Right lobe of liver (tissue), 6 donors: ENCODE results near the gene HTRA2. TPM values are rescaled to one million over a fixed set of nuclear protein-coding genes. Genes with fewer than 3 reads are reported as not detected.
A peak's percentile ranks its signal among the peaks of the same experiment; 100 is the strongest.

Source experiments
- ATAC-seq, 4 donors: fragments of 200-7000 bp; cut with Tn5 transposase; one replicate each; pipeline ENCODE4 v1.9.1; 2020; ENCODE audit warnings: mild to moderate bottlenecking in 4 of 4, moderate library complexity in 4 of 4
- DNase-seq, 3 donors: peaks; one replicate each; pipeline ENCODE4 v3.0.0-alpha.2; 2020
- H3K27ac ChIP-seq, 3 donors: fragments of 200-600 bp; one replicate each; pipeline ENCODE4 v1.8.0; 2022
- H3K27me3 ChIP-seq, 2 donors: fragments of 200-600 bp; one replicate each; pipeline ENCODE4 v1.8.0; 2022
- H3K36me3 ChIP-seq, 4 donors: fragments of 200-600 bp; sonication (generic) in 1 of 4; one replicate each; pipeline versions ENCODE4 v1.5.1 to v1.8.0; 2017 to 2022; ENCODE audit warnings: control low read depth in 1 of 4
- H3K4me1 ChIP-seq, 4 donors: fragments of 200-600 bp; sonication (generic) in 1 of 4; one replicate each; pipeline versions ENCODE4 v1.5.1 to v1.8.0; 2017 to 2022; ENCODE audit warnings: control low read depth in 1 of 4
- H3K4me3 ChIP-seq, 3 donors: fragments of 200-600 bp; one replicate each; pipeline ENCODE4 v1.8.0; 2022
- H3K9me3 ChIP-seq, 4 donors: fragments of 200-600 bp; sonication (generic) in 1 of 4; one replicate each; pipeline versions ENCODE4 v1.5.1 to v1.8.0; 2017 to 2022; ENCODE audit warnings: control low read depth in 1 of 4
- POLR2A ChIP-seq: fragments of 450-650 bp; IDR thresholded peaks from one replicate; pipeline ENCODE4 v1.6.1; 2017; ENCODE audit warnings: antibody characterized with exemption, mild to moderate bottlenecking
- WGBS: methylation state at CpG from one replicate; pipeline ENCODE4 v1.1.6; 2018; ENCODE audit warnings: low coverage, low lambda C conversion rate; ENCODE audit not compliant: insufficient coverage; ENCODE audit errors: missing lambda C conversion rate; 5-methylcytosine and 5-hydroxymethylcytosine counted together
- intact Hi-C, 2 donors: fragments of 100-400 bp; cut with DNase I; formaldehyde crosslinking; loops; one replicate each; pipeline versions ENCODE4 v1.11.2 to v1.14.1; 2022
- total RNA-seq, 6 experiments: library from RNA; depleted of rRNA in 2 of 6; stranded (reverse); fragments of >200 nt in 2 of 6; fragmentation: NEBNext Ultra II Directional in 3 of 6; extraction: Animal tissue kit (Norgen Biotek cat#: 25700) in 3 of 6; gene quantifications; one replicate each; pipeline versions ENCODE4 v1.1.0 to v1.2.4, GENCODE V29; 2016 to 2023
- TF ChIP-seq, protein P1 (sequence below), 4 donors: fragments of 200-600 bp in 3 of 4; fragments of 450-650 bp in 1 of 4; IDR thresholded peaks; one replicate each; pipeline versions ENCODE4 v1.5.1 to v1.8.0; 2016 to 2022; ENCODE audit warnings: antibody characterized with exemption in 4 of 4, mild to moderate bottlenecking in 2 of 4
- donor health status: DM: no; HTN: yes; CAD: no.
- donor health status: DM: no; HTN: no; CAD: no.
- donor health status: DM: no; HTN: no; CAD: no.
- donor health status: DM: no; HTN: yes; CAD: no.
- donor health status: DM: no; HTN: yes; CAD: no.

Gene HTRA2
- total RNA-seq, 6 experiments from 2014 or later = 12.3 to 20.3 (median 15.2) TPM

DNA sequence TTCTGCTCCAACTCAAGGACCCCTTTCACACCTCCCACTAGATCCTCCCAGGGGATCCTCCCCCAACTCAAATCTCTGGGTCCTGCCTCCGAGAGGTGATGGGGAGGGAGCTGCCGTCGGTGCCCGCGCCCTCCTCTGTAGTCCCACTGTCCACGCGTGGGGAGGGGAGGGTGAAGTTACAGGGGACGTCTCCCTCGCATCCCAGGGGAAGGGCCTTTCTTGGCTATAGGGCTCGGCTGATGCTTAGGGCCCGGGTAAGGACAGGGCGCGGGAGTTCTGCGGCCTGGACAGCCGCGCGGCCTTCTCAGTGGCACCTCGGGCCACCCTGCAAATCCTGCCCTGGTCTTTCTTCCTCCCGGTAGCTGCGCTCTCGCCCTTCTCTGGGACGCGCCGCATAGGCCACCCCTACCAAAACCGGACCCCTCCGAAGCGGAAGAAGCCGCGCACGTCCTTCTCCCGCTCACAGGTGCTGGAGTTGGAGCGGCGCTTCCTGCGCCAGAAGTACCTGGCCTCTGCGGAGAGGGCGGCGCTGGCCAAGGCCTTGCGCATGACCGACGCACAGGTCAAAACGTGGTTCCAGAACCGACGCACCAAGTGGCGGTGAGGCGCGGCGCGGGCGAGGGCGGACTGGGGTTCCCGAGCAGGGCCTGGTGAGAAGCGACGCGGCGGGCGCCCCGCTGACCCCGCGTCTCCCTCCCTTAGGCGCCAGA, 14.3 kb upstream of the HTRA2 start:
- no peak overlapping the region for H3K27ac ChIP-seq
- peaks cover 0 to 12% (median 0%) of the 10 kb centered on the region in 4 donors for H3K4me1 ChIP-seq
- no peak for DNase-seq
- H3K9me3 ChIP-seq = no peaks in the 10 kb centered on the region
- peak in 3 of 4 donors; percentile 8 to 45 (median 41) for ATAC-seq
- WGBS = 0% methylated on average over 1 of the region's 60 CpGs
- H3K27me3 ChIP-seq = peaks cover 6 to 52% of the 10 kb centered on the region in 2 donors
- H3K4me3 ChIP-seq = peak overlapping the region; percentile 10 to 36 (median 16)
- H3K36me3 ChIP-seq = no peaks in the 10 kb centered on the region
- no peak for TF ChIP-seq POLR2A
- TF ChIP-seq, protein P1, sequence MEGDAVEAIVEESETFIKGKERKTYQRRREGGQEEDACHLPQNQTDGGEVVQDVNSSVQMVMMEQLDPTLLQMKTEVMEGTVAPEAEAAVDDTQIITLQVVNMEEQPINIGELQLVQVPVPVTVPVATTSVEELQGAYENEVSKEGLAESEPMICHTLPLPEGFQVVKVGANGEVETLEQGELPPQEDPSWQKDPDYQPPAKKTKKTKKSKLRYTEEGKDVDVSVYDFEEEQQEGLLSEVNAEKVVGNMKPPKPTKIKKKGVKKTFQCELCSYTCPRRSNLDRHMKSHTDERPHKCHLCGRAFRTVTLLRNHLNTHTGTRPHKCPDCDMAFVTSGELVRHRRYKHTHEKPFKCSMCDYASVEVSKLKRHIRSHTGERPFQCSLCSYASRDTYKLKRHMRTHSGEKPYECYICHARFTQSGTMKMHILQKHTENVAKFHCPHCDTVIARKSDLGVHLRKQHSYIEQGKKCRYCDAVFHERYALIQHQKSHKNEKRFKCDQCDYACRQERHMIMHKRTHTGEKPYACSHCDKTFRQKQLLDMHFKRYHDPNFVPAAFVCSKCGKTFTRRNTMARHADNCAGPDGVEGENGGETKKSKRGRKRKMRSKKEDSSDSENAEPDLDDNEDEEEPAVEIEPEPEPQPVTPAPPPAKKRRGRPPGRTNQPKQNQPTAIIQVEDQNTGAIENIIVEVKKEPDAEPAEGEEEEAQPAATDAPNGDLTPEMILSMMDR (IDR thresholded peaks at IDR 0.05) = no peak
- intact Hi-C loops = no loop called here

DNA sequence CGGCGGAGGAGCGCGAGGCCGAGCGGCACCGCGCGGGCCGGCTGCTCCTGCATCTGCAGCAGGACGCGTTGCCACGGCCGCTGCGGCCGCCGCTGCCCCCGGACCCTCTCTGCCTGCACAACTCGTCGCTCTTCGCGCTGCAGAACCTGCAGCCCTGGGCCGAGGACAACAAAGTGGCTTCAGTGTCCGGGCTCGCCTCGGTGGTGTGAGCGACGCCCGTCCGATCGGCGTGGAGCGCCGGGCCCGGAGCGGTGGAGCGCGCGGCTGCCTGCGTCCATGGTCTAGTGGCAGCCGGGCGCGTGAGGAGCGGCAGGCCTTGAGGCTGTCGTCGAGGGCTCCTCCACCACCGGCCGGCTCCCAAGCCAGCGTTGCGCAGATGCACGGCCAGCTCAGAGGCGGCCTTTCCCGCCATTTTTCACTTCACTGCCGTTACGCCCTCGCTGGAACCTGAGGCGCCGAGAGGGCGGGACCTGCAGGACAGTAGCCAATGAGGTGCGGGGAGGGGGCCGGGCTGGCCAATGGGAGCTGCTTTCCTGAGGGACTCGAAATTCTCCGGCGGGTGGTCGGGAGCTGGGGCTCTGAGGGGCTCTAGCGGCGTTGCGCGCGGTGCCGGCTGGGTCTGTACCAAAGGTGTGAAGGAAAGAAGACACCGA, 13.6 kb upstream of the HTRA2 start:
- intact Hi-C loops = no loop called here
- TF ChIP-seq POLR2A = no peak
- TF ChIP-seq, protein P1 (IDR thresholded peaks at IDR 0.05) = no peak

DNA sequence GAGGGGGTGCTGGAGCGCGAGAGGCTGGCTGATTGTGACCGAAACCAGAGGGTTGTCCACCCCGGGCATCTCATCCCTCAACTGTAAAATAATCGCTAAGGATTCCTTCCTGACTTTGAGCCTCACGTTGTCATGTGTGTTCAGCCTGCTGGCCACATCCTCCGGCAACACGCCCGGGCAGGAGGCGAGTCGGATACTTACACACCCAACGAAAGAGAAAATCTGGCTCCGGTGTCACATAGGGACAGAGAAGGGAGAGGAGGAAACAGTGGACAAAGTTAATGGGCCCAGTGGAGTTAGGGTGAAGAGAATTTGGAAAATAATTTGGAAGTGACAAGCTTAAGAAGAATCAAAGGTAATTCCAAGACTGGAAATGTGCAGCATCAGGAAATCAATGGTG, 13.1 kb upstream of the HTRA2 start:
- H3K36me3 ChIP-seq = no peaks in the 10 kb centered on the region
- H3K27ac ChIP-seq = no peak overlapping the region
- TF ChIP-seq POLR2A = no peak
- TF ChIP-seq, protein P1 (IDR thresholded peaks at IDR 0.05) = no peak
- no peaks in the 10 kb centered on the region for H3K9me3 ChIP-seq
- intact Hi-C loops = no loop called here
- H3K4me3 ChIP-seq = no peak overlapping the region
- H3K27me3 ChIP-seq = peaks cover 6 to 52% of the 10 kb centered on the region in 2 donors
- no peak for DNase-seq
- 53% methylated on average over 8 of the region's 13 CpGs for WGBS
- peaks cover 0 to 12% (median 0%) of the 10 kb centered on the region in 4 donors for H3K4me1 ChIP-seq
- ATAC-seq = no peak

More for the DNA sequence above, 13.6 kb upstream of the HTRA2 start:
- H3K27ac ChIP-seq = no peak overlapping the region
- WGBS = 38% methylated on average over 3 of the region's 72 CpGs
- H3K27me3 ChIP-seq = peaks cover 6 to 52% of the 10 kb centered on the region in 2 donors
- peak overlapping the region; percentile 10 to 36 (median 16) for H3K4me3 ChIP-seq
- H3K36me3 ChIP-seq = no peaks in the 10 kb centered on the region
- H3K4me1 ChIP-seq = peaks cover 0 to 12% (median 0%) of the 10 kb centered on the region in 4 donors
- H3K9me3 ChIP-seq = no peaks in the 10 kb centered on the region
- DNase-seq (peak in 1 of 3 donors; percentile 61), ATAC-seq (peak; percentile 66 to 83 (median 76))

DNA sequence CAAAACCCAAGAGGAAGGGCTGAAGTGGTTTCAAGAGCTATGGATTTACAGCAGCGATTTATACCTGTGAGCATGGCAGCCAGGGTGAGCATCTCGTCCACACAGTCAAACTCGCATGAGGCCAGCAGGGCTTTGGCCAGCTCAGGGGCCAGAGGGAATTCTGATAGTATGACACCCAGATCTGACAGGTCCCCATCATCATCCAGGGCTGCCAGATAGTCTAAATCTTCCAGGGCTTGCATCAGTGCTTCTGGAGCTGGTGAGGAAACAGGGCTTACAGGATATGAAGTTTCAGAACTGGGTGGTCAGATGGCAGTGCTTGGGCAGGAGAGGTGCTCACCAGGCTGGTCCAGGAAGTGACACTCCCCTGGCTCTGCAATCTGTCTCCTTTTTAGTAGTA, 7.2 kb upstream of the HTRA2 start:
- ATAC-seq (no peak), DNase-seq (no peak)
- peaks cover 0 to 3% of the 10 kb centered on the region in 2 donors for H3K27me3 ChIP-seq
- H3K4me3 ChIP-seq = no peak overlapping the region
- no peaks in the 10 kb centered on the region for H3K9me3 ChIP-seq
- peaks cover 0 to 16% (median 7%) of the 10 kb centered on the region in 4 donors for H3K36me3 ChIP-seq
- H3K27ac ChIP-seq = no peak overlapping the region
- WGBS = no CpG with 5 or more reads among the region's 3 CpGs
- no peak for TF ChIP-seq POLR2A
- TF ChIP-seq, protein P1 (IDR thresholded peaks at IDR 0.05) = no peak
- intact Hi-C loops = no loop called here
- no peaks in the 10 kb centered on the region for H3K4me1 ChIP-seq
